ENCODE data around the gene DEPP1.

GRCh38 chr10:44970812-44971395, 7.7 kb downstream of the DEPP1 start:
- TF ChIP-seq POLR2AphosphoS5 (IDR thresholded peaks at IDR 0.05), result no peak
- no peak for TF ChIP-seq POLR2A (IDR thresholded peaks at IDR 0.05)
- TF ChIP-seq, protein P1, sequence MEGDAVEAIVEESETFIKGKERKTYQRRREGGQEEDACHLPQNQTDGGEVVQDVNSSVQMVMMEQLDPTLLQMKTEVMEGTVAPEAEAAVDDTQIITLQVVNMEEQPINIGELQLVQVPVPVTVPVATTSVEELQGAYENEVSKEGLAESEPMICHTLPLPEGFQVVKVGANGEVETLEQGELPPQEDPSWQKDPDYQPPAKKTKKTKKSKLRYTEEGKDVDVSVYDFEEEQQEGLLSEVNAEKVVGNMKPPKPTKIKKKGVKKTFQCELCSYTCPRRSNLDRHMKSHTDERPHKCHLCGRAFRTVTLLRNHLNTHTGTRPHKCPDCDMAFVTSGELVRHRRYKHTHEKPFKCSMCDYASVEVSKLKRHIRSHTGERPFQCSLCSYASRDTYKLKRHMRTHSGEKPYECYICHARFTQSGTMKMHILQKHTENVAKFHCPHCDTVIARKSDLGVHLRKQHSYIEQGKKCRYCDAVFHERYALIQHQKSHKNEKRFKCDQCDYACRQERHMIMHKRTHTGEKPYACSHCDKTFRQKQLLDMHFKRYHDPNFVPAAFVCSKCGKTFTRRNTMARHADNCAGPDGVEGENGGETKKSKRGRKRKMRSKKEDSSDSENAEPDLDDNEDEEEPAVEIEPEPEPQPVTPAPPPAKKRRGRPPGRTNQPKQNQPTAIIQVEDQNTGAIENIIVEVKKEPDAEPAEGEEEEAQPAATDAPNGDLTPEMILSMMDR (IDR thresholded peaks at IDR 0.05), result no peak

Measured in prostate gland (tissue), 2 donors.